Neural progenitor cell (in vitro differentiated cells): ENCODE results near the gene VPS33B.

ENCODE experiments used
- EZH2 ChIP-seq: fragments of 200-600 bp; sonication (generic); IDR thresholded peaks from 2 replicates; pipeline ENCODE4 v1.6.1; 2017; ENCODE audit warnings: antibody characterized with exemption, mild to moderate bottlenecking, moderate library complexity
- EZH2phosphoT487 ChIP-seq: fragments of 200-600 bp; sonication (generic); IDR thresholded peaks from 2 replicates; pipeline ENCODE4 v1.6.1; 2017; ENCODE audit warnings: antibody characterized with exemption
- TF ChIP-seq, protein P1 (sequence below): fragments of 200-600 bp; sonication (generic); IDR thresholded peaks from 2 replicates; pipeline ENCODE4 v1.5.1; 2017; ENCODE audit warnings: antibody characterized with exemption, mild to moderate bottlenecking

GRCh38 chr15:91023720-91024119, 1.3 kb upstream of the VPS33B start:
- TF ChIP-seq EZH2 (no peak), EZH2phosphoT487 (no peak)
- TF ChIP-seq, protein P1, sequence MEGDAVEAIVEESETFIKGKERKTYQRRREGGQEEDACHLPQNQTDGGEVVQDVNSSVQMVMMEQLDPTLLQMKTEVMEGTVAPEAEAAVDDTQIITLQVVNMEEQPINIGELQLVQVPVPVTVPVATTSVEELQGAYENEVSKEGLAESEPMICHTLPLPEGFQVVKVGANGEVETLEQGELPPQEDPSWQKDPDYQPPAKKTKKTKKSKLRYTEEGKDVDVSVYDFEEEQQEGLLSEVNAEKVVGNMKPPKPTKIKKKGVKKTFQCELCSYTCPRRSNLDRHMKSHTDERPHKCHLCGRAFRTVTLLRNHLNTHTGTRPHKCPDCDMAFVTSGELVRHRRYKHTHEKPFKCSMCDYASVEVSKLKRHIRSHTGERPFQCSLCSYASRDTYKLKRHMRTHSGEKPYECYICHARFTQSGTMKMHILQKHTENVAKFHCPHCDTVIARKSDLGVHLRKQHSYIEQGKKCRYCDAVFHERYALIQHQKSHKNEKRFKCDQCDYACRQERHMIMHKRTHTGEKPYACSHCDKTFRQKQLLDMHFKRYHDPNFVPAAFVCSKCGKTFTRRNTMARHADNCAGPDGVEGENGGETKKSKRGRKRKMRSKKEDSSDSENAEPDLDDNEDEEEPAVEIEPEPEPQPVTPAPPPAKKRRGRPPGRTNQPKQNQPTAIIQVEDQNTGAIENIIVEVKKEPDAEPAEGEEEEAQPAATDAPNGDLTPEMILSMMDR = no peak
